HCT116 (cell line): ENCODE data around the gene A4GNT. TPM values are rescaled to one million over a fixed set of nuclear protein-coding genes. Genes with fewer than 3 reads are reported as not detected.

Experiments used
- ATAC-seq: fragments of 200-7000 bp; cut with Tn5 transposase; 2 replicates; pipeline ENCODE4 v1.9.1; 2020; ENCODE audit warnings: mild to moderate bottlenecking, moderate library complexity
- BruUV-seq: library from RNA; stranded (reverse); fragments of 400-500 nt; replicated peaks from 2 replicates; lab custom pipeline; 2021; lab: Mats Ljungman, UMichigan
- CTCF ChIA-PET: fragments of 300-600 bp; sonication (Branson Sonifier 250); formaldehyde crosslinking; loops from one replicate; lab custom pipeline; 2021; ENCODE audit warnings: antibody characterized with exemption; lab: Charles Lee
- POLR2A ChIA-PET: fragments of 300-600, 350-600 bp; sonication (Branson Sonifier 250); formaldehyde crosslinking; loops from one replicate; lab custom pipeline; 2021; ENCODE audit warnings: antibody characterized with exemption; lab: Charles Lee
- RAD21 ChIA-PET, 2 experiments: fragments of 300-600 bp; sonication (Branson Sonifier 250); formaldehyde crosslinking; loops; one replicate each; lab custom pipeline; 2023; ENCODE audit warnings: low total read pairs in 2 of 2; ENCODE audit not compliant: uncharacterized antibody in 2 of 2, unreplicated experiment in 2 of 2, low non-redundant PET in 1 of 2; lab: Charles Lee
- DNase-seq: peaks from one replicate; pipeline ENCODE4 v3.0.0-alpha.2; 2010; ENCODE audit warnings: low read depth, low spot score
- H2AFZ ChIP-seq: fragments of 200-600 bp; shearing (Covaris generic), sonication (generic); 2 replicates; pipeline ENCODE4 v1.6.1; 2017; ENCODE audit warnings: low read depth, mixed run types, mixed read lengths, antibody characterized with exemption, low read length; ENCODE audit not compliant: poor library complexity, severe bottlenecking
- H3K27ac ChIP-seq: 2 replicates; pipeline ENCODE4 v1.5.1; 2012; ENCODE audit warnings: low read depth, low read length
- H3K27me3 ChIP-seq: fragments of 200-600 bp; sonication (generic); 2 replicates; pipeline ENCODE4 v1.6.1; 2016; ENCODE audit warnings: mixed run types, low read length, mixed read lengths; ENCODE audit not compliant: insufficient read depth
- H3K36me3 ChIP-seq, 2 experiments: fragments of 200-500 bp in 1 of 2; fragments of 200-600 bp in 1 of 2; sonication (Bioruptor generic) in 1 of 2; sonication (generic) in 1 of 2; 2 replicates each; pipeline versions ENCODE4 v1.5.1 to v1.6.1; 2014 to 2016; ENCODE audit warnings: low read length in 2 of 2, inconsistent platforms in 1 of 2, mixed read lengths in 1 of 2, mixed run types in 1 of 2; ENCODE audit not compliant: insufficient read depth in 2 of 2, control insufficient read depth in 1 of 2
- H3K4me1 ChIP-seq, 2 experiments: fragments of 200-600 bp in 1 of 2; sonication (generic) in 1 of 2; 2 replicates each; pipeline versions ENCODE4 v1.5.1 to v1.6.1; 2012 to 2017; ENCODE audit warnings: low read length in 2 of 2, inconsistent platforms in 1 of 2, mild to moderate bottlenecking in 1 of 2, mixed read lengths in 1 of 2, mixed run types in 1 of 2, moderate library complexity in 1 of 2; ENCODE audit not compliant: insufficient read depth in 2 of 2, control insufficient read depth in 1 of 2
- H3K4me2 ChIP-seq: fragments of 200-600 bp; sonication (generic); 2 replicates; pipeline ENCODE4 v1.6.1; 2017; ENCODE audit warnings: mixed run types, low read length, mixed read lengths
- H3K4me3 ChIP-seq, 2 experiments: fragments of 200-600 bp in 1 of 2; sonication (generic) in 1 of 2; replicated peaks in 1 of 2; 2 replicates each; pipeline ENCODE4 v1.5.1; 2011 to 2016; ENCODE audit warnings: low read length in 2 of 2, control low read depth in 1 of 2, low read depth in 1 of 2, mild to moderate bottlenecking in 1 of 2, mixed read lengths in 1 of 2, mixed run types in 1 of 2
- H3K79me2 ChIP-seq: fragments of 200-600 bp; sonication (generic); 2 replicates; pipeline ENCODE4 v1.6.1; 2017; ENCODE audit warnings: mild to moderate bottlenecking, mixed run types, low read length, moderate library complexity, mixed read lengths; ENCODE audit not compliant: insufficient read depth
- H3K9ac ChIP-seq: fragments of 200-600 bp; sonication (generic); 2 replicates; pipeline ENCODE4 v1.6.1; 2016; ENCODE audit warnings: low read length, mixed read lengths
- H3K9me2 ChIP-seq: fragments of 200-600 bp; sonication (generic), shearing (Covaris generic); 2 replicates; pipeline ENCODE4 v1.6.1; 2017; ENCODE audit warnings: mixed run types, mild to moderate bottlenecking, moderate library complexity; ENCODE audit not compliant: insufficient read depth
- H3K9me3 ChIP-seq, 2 experiments: fragments of 200-500 bp in 1 of 2; fragments of 200-600 bp in 1 of 2; sonication (Bioruptor generic) in 1 of 2; sonication (generic) in 1 of 2; 2 replicates each; pipeline ENCODE4 v1.6.1; 2014 to 2017; ENCODE audit warnings: low read length in 2 of 2, mixed read lengths in 2 of 2, inconsistent platforms in 1 of 2, low read depth in 1 of 2, mild to moderate bottlenecking in 1 of 2, mixed run types in 1 of 2, moderate library complexity in 1 of 2; ENCODE audit not compliant: control insufficient read depth in 1 of 2, insufficient read depth in 1 of 2
- H4K20me1 ChIP-seq: fragments of 200-600 bp; sonication (generic), shearing (Covaris generic); 2 replicates; pipeline ENCODE4 v1.6.1; 2017; ENCODE audit warnings: mixed run types, mild to moderate bottlenecking, moderate library complexity; ENCODE audit not compliant: insufficient read depth
- EGR1 ChIP-seq: IDR thresholded peaks from 2 replicates; pipeline ENCODE4 v1.6.1; 2012; ENCODE audit warnings: low read depth
- EZH2 ChIP-seq: fragments of 200-600 bp; sonication (generic); IDR thresholded peaks from 2 replicates; pipeline ENCODE4 v1.6.1; 2017; ENCODE audit warnings: antibody characterized with exemption, mixed run types
- EZH2phosphoT487 ChIP-seq: fragments of 200-600 bp; IDR thresholded peaks from 2 replicates; pipeline ENCODE4 v1.6.1; 2018; ENCODE audit warnings: antibody characterized with exemption, borderline replicate concordance
- POLR2A ChIP-seq: IDR thresholded peaks from 2 replicates; pipeline ENCODE4 v1.7.0; 2011; ENCODE audit warnings: borderline replicate concordance; ENCODE audit not compliant: insufficient read depth, insufficient read length; ENCODE audit errors: extremely low read depth
- RAD21 ChIP-seq: IDR thresholded peaks from 2 replicates; pipeline ENCODE4 v1.6.1; 2012; ENCODE audit warnings: low read depth, mild to moderate bottlenecking
- REST ChIP-seq: IDR thresholded peaks from 2 replicates; pipeline ENCODE4 v1.6.1; 2012; ENCODE audit warnings: low read depth
- SIN3A ChIP-seq: IDR thresholded peaks from 2 replicates; pipeline ENCODE4 v1.6.1; 2012; ENCODE audit warnings: low read depth
- SP1 ChIP-seq: IDR thresholded peaks from 2 replicates; pipeline ENCODE4 v1.6.1; 2012; ENCODE audit warnings: low read depth
- SRF ChIP-seq: IDR thresholded peaks from 2 replicates; pipeline ENCODE4 v1.6.1; 2012; ENCODE audit warnings: low read depth
- TCF7L2 ChIP-seq: IDR thresholded peaks from 2 replicates; pipeline ENCODE4 v1.7.0; 2011; ENCODE audit warnings: borderline replicate concordance, inconsistent platforms; ENCODE audit not compliant: insufficient read depth, insufficient read length; ENCODE audit errors: extremely low read depth
- YY1 ChIP-seq: IDR thresholded peaks from 2 replicates; pipeline ENCODE4 v1.6.1; 2011; ENCODE audit warnings: low read length, low read depth, moderate library complexity, mild to moderate bottlenecking; ENCODE audit not compliant: insufficient replicate concordance; ENCODE audit errors: extremely low read depth
- ZBTB33 ChIP-seq: IDR thresholded peaks from 2 replicates; pipeline ENCODE4 v1.6.1; 2011; ENCODE audit warnings: mild to moderate bottlenecking, low read length, moderate library complexity; ENCODE audit not compliant: insufficient replicate concordance; ENCODE audit errors: extremely low read depth
- ZFX ChIP-seq: fragments of 450-650 bp; IDR thresholded peaks from 2 replicates; pipeline ENCODE4 v1.6.1; 2017
- ZNF274 ChIP-seq: fragments of 200-500 bp; sonication (Bioruptor generic); IDR thresholded peaks from 2 replicates; pipeline ENCODE4 v1.6.1; 2014; ENCODE audit warnings: mild to moderate bottlenecking, low read depth, low read length, inconsistent platforms
- intact Hi-C: fragments of 100-400 bp; cut with micrococcal nuclease; formaldehyde crosslinking; loops from 2 replicates; pipeline ENCODE4 v1.10.0; 2022
- total RNA-seq: library from RNA; stranded (reverse); gene quantifications from one replicate; pipeline ENCODE4 v1.2.1, GENCODE V29; 2021; ENCODE audit not compliant: unreplicated experiment
- TF ChIP-seq, protein P1 (sequence below): IDR thresholded peaks from 2 replicates; pipeline ENCODE4 v1.6.1; 2012

The A4GNT gene
- total RNA-seq, 1 experiment from 2014 or later, result not detected

- no peak for TF ChIP-seq REST
- no peak for TF ChIP-seq SRF
Measured at GRCh38 chr3:138173769-138174420, 41.7 kb upstream of the A4GNT start (continued).

GRCh38 chr3:138172625-138173024 lies 40.4 kb upstream of the A4GNT start:
- Histone ChIP-seq H3K4me3 (no peak overlapping the region), H3K27ac (no peak overlapping the region), H3K4me1 (peaks cover 8 to 14% of the 10 kb centered on the region in 2 experiments; a peak in 3 of 4 replicates), H2AFZ (no peak overlapping the region), H3K79me2 (peaks cover 35% of the 10 kb centered on the region), H3K9me3 (no peaks in the 10 kb centered on the region), H3K4me2 (no peak overlapping the region), H4K20me1 (no peaks in the 10 kb centered on the region), H3K36me3 (peaks cover 18 to 20% of the 10 kb centered on the region in 2 experiments), H3K27me3 (no peaks in the 10 kb centered on the region), H3K9ac (no peak overlapping the region), H3K9me2 (no peaks in the 10 kb centered on the region)
- POLR2A ChIA-PET, result interaction anchor here (0.8 kb wide), 1 partner anchor 13 kb away, joined by 3 read pairs; no protein-coding TSS in a partner anchor
- CTCF ChIA-PET, result no interaction called here
- ATAC-seq (no peak), DNase-seq (no peak)
- intact Hi-C loops, result no loop called here
- BruUV-seq, result no TSS peak
- RAD21 ChIA-PET, result no interaction called here
- TF ChIP-seq, protein P1, sequence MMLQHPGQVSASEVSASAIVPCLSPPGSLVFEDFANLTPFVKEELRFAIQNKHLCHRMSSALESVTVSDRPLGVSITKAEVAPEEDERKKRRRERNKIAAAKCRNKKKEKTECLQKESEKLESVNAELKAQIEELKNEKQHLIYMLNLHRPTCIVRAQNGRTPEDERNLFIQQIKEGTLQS, result no peak
- no peak for TF ChIP-seq REST
- no peak for TF ChIP-seq ZFX
- TF ChIP-seq RAD21, result no peak
- TF ChIP-seq EGR1, result no peak
- no peak for TF ChIP-seq EZH2
- TF ChIP-seq POLR2A, result no peak
- TF ChIP-seq EZH2phosphoT487, result no peak
- no peak for TF ChIP-seq ZNF274
- no peak for TF ChIP-seq SIN3A
- TF ChIP-seq SP1, result no peak
- TF ChIP-seq TCF7L2, result no peak
- no peak for TF ChIP-seq ZBTB33
- no peak for TF ChIP-seq YY1
